Progenitor cell of endocrine pancreas (in vitro differentiated cells): ENCODE results near the gene MAST4. TPM values are rescaled to one million over a fixed set of nuclear protein-coding genes. Genes with fewer than 3 reads are reported as not detected.

Experiments used
- DNase-seq: peaks from one replicate; pipeline ENCODE4 v3.0.0; 2021; ENCODE audit warnings: low spot score; ENCODE audit not compliant: unreplicated experiment
- H3K27ac Mint-ChIP-seq: 2 replicates; pipeline ENCODE4 v1.8.0; 2021; ENCODE audit warnings: mild to moderate bottlenecking, moderate library complexity, mixed read lengths
- H3K27me3 Mint-ChIP-seq: 2 replicates; pipeline ENCODE4 v1.8.0; 2021; ENCODE audit warnings: mixed read lengths
- H3K36me3 Mint-ChIP-seq: 2 replicates; pipeline ENCODE4 v1.8.0; 2022; ENCODE audit warnings: mixed read lengths; ENCODE audit not compliant: insufficient read depth
- H3K4me1 Mint-ChIP-seq: 2 replicates; pipeline ENCODE4 v1.8.0; 2021; ENCODE audit warnings: low read depth, mixed read lengths
- H3K4me3 Mint-ChIP-seq: 2 replicates; pipeline ENCODE4 v1.8.0; 2021; ENCODE audit warnings: low read depth, mild to moderate bottlenecking, moderate library complexity, mixed read lengths
- H3K9me3 Mint-ChIP-seq: 2 replicates; pipeline ENCODE4 v1.8.0; 2021; ENCODE audit warnings: low read depth, mixed read lengths
- total RNA-seq: library from RNA; stranded (reverse); gene quantifications from 2 replicates; pipeline ENCODE4 v1.2.1, GENCODE V29; 2021
- TF ChIP-seq, protein P1 (sequence below): fragments of 200-600 bp; sonication (generic); IDR thresholded peaks from one replicate; pipeline ENCODE4 v1.5.0; 2021; ENCODE audit warnings: antibody characterized with exemption, mild to moderate bottlenecking; ENCODE audit not compliant: unreplicated experiment

The MAST4 gene
- total RNA-seq, 1 donor from 2014 or later: 45.3 TPM

DNA sequence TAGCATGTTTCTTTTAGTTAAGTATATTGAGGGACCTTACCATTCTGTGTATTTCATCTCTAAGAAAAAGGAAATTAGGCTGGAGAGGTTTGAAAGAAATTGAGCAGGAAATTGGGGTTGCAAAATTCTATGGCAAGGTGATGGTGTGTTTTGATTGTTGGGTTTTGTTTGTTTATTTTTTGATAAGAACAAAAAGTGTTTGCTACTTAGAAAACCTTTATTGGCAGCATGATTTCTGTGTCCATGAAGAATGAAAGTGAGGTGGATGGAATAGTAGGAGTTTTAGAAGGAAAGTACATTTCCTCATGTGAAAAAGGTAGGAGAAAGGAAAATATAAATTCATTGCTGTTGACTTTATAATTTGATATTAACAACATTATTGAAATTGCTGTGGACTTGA is 433.3 kb downstream of the MAST4 start:
- peaks cover 35% of the 10 kb centered on the region for H3K4me1 Mint-ChIP-seq
- no peaks in the 10 kb centered on the region for H3K27me3 Mint-ChIP-seq
- H3K36me3 Mint-ChIP-seq: no peaks in the 10 kb centered on the region
- no peak overlapping the region for H3K4me3 Mint-ChIP-seq
- H3K27ac Mint-ChIP-seq: peak overlapping the region; percentile 39
- no peak for DNase-seq
- no peaks in the 10 kb centered on the region for H3K9me3 Mint-ChIP-seq
- TF ChIP-seq, protein P1, sequence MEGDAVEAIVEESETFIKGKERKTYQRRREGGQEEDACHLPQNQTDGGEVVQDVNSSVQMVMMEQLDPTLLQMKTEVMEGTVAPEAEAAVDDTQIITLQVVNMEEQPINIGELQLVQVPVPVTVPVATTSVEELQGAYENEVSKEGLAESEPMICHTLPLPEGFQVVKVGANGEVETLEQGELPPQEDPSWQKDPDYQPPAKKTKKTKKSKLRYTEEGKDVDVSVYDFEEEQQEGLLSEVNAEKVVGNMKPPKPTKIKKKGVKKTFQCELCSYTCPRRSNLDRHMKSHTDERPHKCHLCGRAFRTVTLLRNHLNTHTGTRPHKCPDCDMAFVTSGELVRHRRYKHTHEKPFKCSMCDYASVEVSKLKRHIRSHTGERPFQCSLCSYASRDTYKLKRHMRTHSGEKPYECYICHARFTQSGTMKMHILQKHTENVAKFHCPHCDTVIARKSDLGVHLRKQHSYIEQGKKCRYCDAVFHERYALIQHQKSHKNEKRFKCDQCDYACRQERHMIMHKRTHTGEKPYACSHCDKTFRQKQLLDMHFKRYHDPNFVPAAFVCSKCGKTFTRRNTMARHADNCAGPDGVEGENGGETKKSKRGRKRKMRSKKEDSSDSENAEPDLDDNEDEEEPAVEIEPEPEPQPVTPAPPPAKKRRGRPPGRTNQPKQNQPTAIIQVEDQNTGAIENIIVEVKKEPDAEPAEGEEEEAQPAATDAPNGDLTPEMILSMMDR: no peak

DNA sequence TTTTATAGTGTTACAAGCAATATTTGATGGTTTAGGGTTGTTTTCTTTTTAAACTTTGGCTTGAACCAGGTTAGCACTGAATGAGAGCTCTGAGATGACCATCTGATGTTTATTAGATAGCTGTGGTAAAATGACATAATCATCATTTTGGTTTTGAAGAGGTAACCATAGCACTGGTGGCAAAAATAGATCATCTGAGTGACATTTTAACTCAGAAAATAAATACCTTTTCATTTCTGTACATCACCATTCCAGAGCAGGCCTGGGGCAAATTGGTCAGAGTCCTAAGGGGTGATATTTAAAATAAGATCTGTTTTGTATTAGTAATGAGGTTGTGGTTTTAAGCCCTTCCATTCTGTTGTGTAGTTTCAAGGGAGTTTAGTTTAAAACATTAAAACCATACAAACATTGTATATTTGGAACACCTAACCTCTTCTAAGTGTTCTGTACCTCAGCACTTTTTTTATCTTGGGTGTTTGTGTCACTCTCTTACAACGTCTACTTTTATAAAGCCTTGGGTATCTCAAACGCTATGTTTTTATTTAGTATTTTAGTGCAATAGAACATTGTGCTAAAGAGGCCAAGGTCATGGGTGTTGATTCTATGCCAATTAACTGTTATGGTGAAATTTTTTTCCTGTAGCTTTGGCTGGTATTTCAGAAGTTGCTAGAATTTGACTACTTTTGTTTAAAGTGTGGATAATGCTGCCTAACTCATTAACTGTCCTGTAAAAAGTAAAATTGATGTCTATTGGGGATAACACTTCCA is 434.3 kb downstream of the MAST4 start:
- H3K36me3 Mint-ChIP-seq: no peaks in the 10 kb centered on the region
- DNase-seq: no peak
- no peak overlapping the region for H3K4me3 Mint-ChIP-seq
- H3K27me3 Mint-ChIP-seq: no peaks in the 10 kb centered on the region
- TF ChIP-seq, protein P1: no peak
- H3K9me3 Mint-ChIP-seq: no peaks in the 10 kb centered on the region
- H3K4me1 Mint-ChIP-seq: peaks cover 40% of the 10 kb centered on the region
- H3K27ac Mint-ChIP-seq: no peak overlapping the region

DNA sequence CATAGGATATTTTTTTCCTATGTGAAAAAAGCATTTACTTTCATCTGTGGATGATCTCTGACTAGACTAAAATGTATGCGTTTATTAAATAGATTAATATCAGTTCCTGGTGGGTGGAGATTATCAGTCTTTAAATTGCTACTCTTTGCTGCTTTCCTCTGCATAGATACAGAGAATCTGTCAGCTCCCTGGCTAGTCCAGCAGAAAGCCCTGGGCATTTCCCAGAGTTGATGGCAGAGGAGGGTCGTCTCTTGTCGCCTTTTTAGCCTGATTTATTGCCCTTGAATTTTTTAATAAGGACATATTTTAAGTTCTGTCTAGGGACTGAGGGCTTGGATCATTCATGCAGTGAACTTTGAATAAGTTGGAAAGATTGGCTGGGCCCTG is 434.9 kb downstream of the MAST4 start:
- DNase-seq: no peak
- Mint-ChIP-seq H3K36me3 (no peaks in the 10 kb centered on the region), H3K27ac (no peak overlapping the region), H3K27me3 (no peaks in the 10 kb centered on the region), H3K9me3 (no peaks in the 10 kb centered on the region), H3K4me1 (peaks cover 39% of the 10 kb centered on the region), H3K4me3 (no peak overlapping the region)
- TF ChIP-seq, protein P1: no peak

DNA sequence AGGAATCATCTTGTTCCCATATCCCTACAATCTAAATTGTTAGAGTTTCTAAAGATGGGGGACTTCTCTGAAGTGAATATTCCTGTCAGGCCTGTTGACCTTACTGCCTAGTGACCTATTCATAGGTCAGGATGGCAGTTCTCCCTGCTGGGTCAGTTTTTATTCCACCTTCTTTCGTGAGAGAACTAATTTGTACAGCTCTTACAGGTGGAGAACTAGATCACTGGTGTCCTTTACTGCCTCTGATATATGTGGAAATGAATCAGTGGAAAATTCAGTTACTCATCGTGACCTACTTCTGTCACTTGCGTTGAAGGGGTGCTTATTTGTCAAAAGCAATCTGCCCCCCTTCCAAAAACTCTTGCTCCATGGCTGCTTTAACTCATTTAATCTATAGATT is 435.5 kb downstream of the MAST4 start:
- Mint-ChIP-seq H3K4me1 (peaks cover 37% of the 10 kb centered on the region), H3K27ac (no peak overlapping the region), H3K4me3 (no peak overlapping the region), H3K36me3 (no peaks in the 10 kb centered on the region), H3K9me3 (no peaks in the 10 kb centered on the region), H3K27me3 (no peaks in the 10 kb centered on the region)
- no peak for DNase-seq
- TF ChIP-seq, protein P1: no peak

DNA sequence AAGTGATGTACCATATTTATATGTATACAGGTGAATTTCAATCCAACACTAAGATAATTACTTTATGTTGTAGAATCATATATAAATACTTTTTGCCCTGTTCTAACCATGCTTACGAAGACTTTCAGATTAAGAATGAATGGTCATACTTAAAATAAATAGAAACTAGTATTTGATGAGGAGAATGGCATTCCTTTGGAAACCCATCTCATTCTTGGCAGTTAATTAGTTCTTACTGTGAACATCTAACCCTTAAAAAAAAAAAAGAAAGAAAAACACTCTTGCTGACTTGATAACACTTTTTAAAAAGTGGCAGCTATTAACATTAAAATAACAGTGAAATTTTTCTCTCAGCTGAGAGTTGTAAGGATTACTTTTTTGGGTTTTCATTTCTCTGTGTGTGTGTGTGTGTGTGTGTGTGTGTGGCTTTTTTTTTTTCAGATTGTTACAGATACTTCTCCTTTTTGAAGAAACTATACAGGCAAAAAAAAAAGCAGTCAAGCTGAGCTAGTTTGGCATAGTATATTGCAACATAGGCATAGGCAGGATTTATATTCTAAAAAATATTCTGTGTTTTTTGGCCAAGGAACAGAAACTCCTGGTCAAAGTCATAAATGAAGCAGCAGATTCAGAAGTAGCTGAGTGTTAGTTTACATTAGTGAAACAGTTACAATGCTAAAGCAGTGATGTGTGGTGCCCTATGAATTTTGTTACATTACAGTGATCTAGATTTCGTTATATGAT is 436.9 kb downstream of the MAST4 start:
- no peak for DNase-seq
- H3K4me1 Mint-ChIP-seq: peaks cover 37% of the 10 kb centered on the region
- no peaks in the 10 kb centered on the region for H3K27me3 Mint-ChIP-seq
- TF ChIP-seq, protein P1: no peak
- no peak overlapping the region for H3K27ac Mint-ChIP-seq
- no peaks in the 10 kb centered on the region for H3K9me3 Mint-ChIP-seq
- H3K36me3 Mint-ChIP-seq: no peaks in the 10 kb centered on the region
- no peak overlapping the region for H3K4me3 Mint-ChIP-seq
